IMR-90 (cell line): ENCODE measurements around the gene CACNB2. TPM values are rescaled to one million over a fixed set of nuclear protein-coding genes. Genes with fewer than 3 reads are reported as not detected.

Experiments
- ATAC-seq: fragments of 200-7000 bp; cut with Tn5 transposase; 2 replicates; pipeline ENCODE4 v1.9.1; 2020; ENCODE audit warnings: low read depth, mild to moderate bottlenecking, moderate library complexity
- BruUV-seq: library from RNA; stranded (reverse); fragments of 400-500 nt; replicated peaks from 2 replicates; lab custom pipeline; 2021; lab: Mats Ljungman, UMichigan
- CTCF ChIA-PET: fragments of 300-600 bp; formaldehyde crosslinking; extraction: SDS; loops from one replicate; lab custom pipeline; 2021; ENCODE audit warnings: antibody characterized with exemption; lab: Yijun Ruan, JAX
- POLR2A ChIA-PET: fragments of 300-600 bp; sonication (Branson Sonifier 250); formaldehyde crosslinking; loops from one replicate; lab custom pipeline; 2022; ENCODE audit warnings: antibody characterized with exemption; ENCODE audit not compliant: unreplicated experiment; lab: Charles Lee
- DNase-seq: peaks from one replicate; pipeline ENCODE4 v3.0.0; 2013
- H2AFZ ChIP-seq: replicated peaks from 2 replicates; pipeline ENCODE3; 2013; ENCODE audit warnings: low read length, mild to moderate bottlenecking; ENCODE audit not compliant: poor library complexity
- H2AK5ac ChIP-seq: 2 replicates; pipeline ENCODE4 v1.6.1; 2013; ENCODE audit warnings: low read depth, low read length, inconsistent platforms
- H2AK9ac ChIP-seq: replicated peaks from 2 replicates; pipeline ENCODE3; 2013; ENCODE audit warnings: mild to moderate bottlenecking, low read depth, low read length, moderate library complexity; ENCODE audit not compliant: poor library complexity
- H2BK120ac ChIP-seq: 2 replicates; pipeline ENCODE4 v1.6.1; 2013; ENCODE audit warnings: low read depth, low read length, inconsistent platforms
- H2BK15ac ChIP-seq: 3 replicates; pipeline ENCODE4 v1.6.1; 2013; ENCODE audit warnings: low read depth, low read length, inconsistent platforms
- H2BK20ac ChIP-seq: 2 replicates; pipeline ENCODE4 v1.6.1; 2013; ENCODE audit warnings: low read depth, mild to moderate bottlenecking, inconsistent platforms, low read length, moderate library complexity
- H2BK5ac ChIP-seq: 2 replicates; pipeline ENCODE4 v1.6.1; 2013; ENCODE audit warnings: mild to moderate bottlenecking, low read depth, low read length, inconsistent platforms; ENCODE audit not compliant: poor library complexity, severe bottlenecking
- H3K14ac ChIP-seq: replicated peaks from 2 replicates; pipeline ENCODE4 v1.6.1; 2013; ENCODE audit warnings: low read depth, low read length, inconsistent platforms
- H3K18ac ChIP-seq: 2 replicates; pipeline ENCODE4 v1.6.1; 2013; ENCODE audit warnings: low read depth, low read length, control low read depth
- H3K23ac ChIP-seq: 2 replicates; pipeline ENCODE4 v1.6.1; 2013; ENCODE audit warnings: low read depth, low read length, inconsistent platforms
- H3K27ac ChIP-seq: 2 replicates; pipeline ENCODE4 v1.5.1; 2013; ENCODE audit warnings: mild to moderate bottlenecking, control low read depth, low read length; ENCODE audit not compliant: insufficient read depth
- H3K27me3 ChIP-seq: 2 replicates; pipeline ENCODE4 v1.6.1; 2013; ENCODE audit warnings: low read length; ENCODE audit not compliant: control insufficient read depth, insufficient read depth
- H3K36me3 ChIP-seq: 2 replicates; pipeline ENCODE4 v1.6.1; 2013; ENCODE audit warnings: low read length, mixed read lengths; ENCODE audit not compliant: control insufficient read depth, insufficient read depth
- H3K4ac ChIP-seq: 2 replicates; pipeline ENCODE4 v1.6.1; 2013; ENCODE audit warnings: low read depth, low read length, inconsistent platforms
- H3K4me1 ChIP-seq: 2 replicates; pipeline ENCODE4 v1.6.1; 2013; ENCODE audit warnings: low read length, mixed read lengths; ENCODE audit not compliant: control insufficient read depth, insufficient read depth
- H3K4me2 ChIP-seq: 2 replicates; pipeline ENCODE4 v1.6.1; 2013; ENCODE audit warnings: low read depth, mild to moderate bottlenecking, control low read depth, low read length, moderate library complexity
- H3K4me3 ChIP-seq: 2 replicates; pipeline ENCODE4 v1.5.1; 2013; ENCODE audit warnings: low read depth, mild to moderate bottlenecking, control low read depth, low read length, moderate library complexity; ENCODE audit not compliant: insufficient read depth
- H3K56ac ChIP-seq: 2 replicates; pipeline ENCODE4 v1.6.1; 2013; ENCODE audit warnings: low read length, inconsistent platforms; ENCODE audit not compliant: insufficient read depth; ENCODE audit errors: extremely low read depth
- H3K79me1 ChIP-seq, 2 experiments: 2 replicates each; pipeline ENCODE4 v1.6.1; 2013; ENCODE audit warnings: low read length in 2 of 2, inconsistent platforms in 1 of 2, low read depth in 1 of 2
- H3K9ac ChIP-seq: 2 replicates; pipeline ENCODE4 v1.6.1; 2013; ENCODE audit warnings: low read depth, low read length, control low read depth
- H3K9me1 ChIP-seq: 2 replicates; pipeline ENCODE4 v1.6.1; 2013; ENCODE audit warnings: low read length, inconsistent platforms; ENCODE audit not compliant: insufficient read depth
- H3K9me3 ChIP-seq: 2 replicates; pipeline ENCODE4 v1.6.1; 2013; ENCODE audit warnings: low read length; ENCODE audit not compliant: control insufficient read depth, insufficient read depth
- H4K20me1 ChIP-seq: 2 replicates; pipeline ENCODE4 v1.6.1; 2013; ENCODE audit warnings: low read length, inconsistent platforms; ENCODE audit not compliant: insufficient read depth
- H4K5ac ChIP-seq: 2 replicates; pipeline ENCODE4 v1.6.1; 2013; ENCODE audit warnings: mild to moderate bottlenecking, low read depth, low read length, control low read depth
- H4K8ac ChIP-seq, 2 experiments: 2 replicates each; pipeline ENCODE4 v1.6.1; 2013; ENCODE audit warnings: low read depth in 2 of 2, low read length in 2 of 2, control low read depth in 1 of 2, inconsistent platforms in 1 of 2
- H4K91ac ChIP-seq: 2 replicates; pipeline ENCODE4 v1.6.1; 2013; ENCODE audit warnings: low read depth, low read length, inconsistent platforms; ENCODE audit not compliant: insufficient read depth
- FOS ChIP-seq: fragments of 150-350 bp; IDR thresholded peaks from 2 replicates; pipeline ENCODE4 v1.6.1; 2016; ENCODE audit warnings: low read depth, low read length
- MAZ ChIP-seq: IDR thresholded peaks from 2 replicates; pipeline ENCODE4 v1.6.1; 2012; ENCODE audit warnings: low read depth, mild to moderate bottlenecking, low read length, improper control_type of control experiment, moderate library complexity, borderline replicate concordance
- RFX5 ChIP-seq: IDR thresholded peaks from 2 replicates; pipeline ENCODE4 v1.8.0; 2012; ENCODE audit warnings: low read depth, mild to moderate bottlenecking, low read length, moderate library complexity
- WGBS, 2 experiments: methylation state at CpG; one replicate each; pipeline versions ENCODE4 v1.1.5 to v1.1.7; 2013; ENCODE audit warnings: missing lambda C conversion rate in 2 of 2; ENCODE audit not compliant: insufficient read length in 1 of 2; ENCODE audit errors: extremely low coverage in 2 of 2; 5-methylcytosine and 5-hydroxymethylcytosine counted together
- dilution Hi-C: fragments of 300-500 bp; cut with HindIII; formaldehyde crosslinking; loops from one replicate; pipeline ENCODE4 v1.14.3; 2018; ENCODE audit warnings: low sequenced_read_pairs; ENCODE audit not compliant: unreplicated experiment
- in situ Hi-C: fragments of 300-500 bp; cut with MboI; formaldehyde crosslinking; loops from 3 replicates; pipeline ENCODE4 v1.14.3; 2019; ENCODE audit warnings: low sequenced_read_pairs, inconsistent platforms, mixed read lengths
- intact Hi-C: fragments of 100-400 bp; cut with micrococcal nuclease; formaldehyde crosslinking; loops from 2 replicates; pipeline ENCODE4 v1.10.0; 2022
- polyA plus RNA-seq, 3 experiments: library from polyadenylated mRNA; depleted of rRNA; stranded (reverse); fragments of >200 nt; gene quantifications; 2 replicates each; pipeline ENCODE4 v1.2.3, GENCODE V29; 2012; ENCODE audit warnings: low replicate concordance in 1 of 3
- total RNA-seq: library from RNA; depleted of rRNA; stranded (reverse); fragments of >200 nt; gene quantifications from 2 replicates; pipeline ENCODE4 v1.2.3, GENCODE V29; 2012
- TF ChIP-seq, protein P1 (sequence below): conservative IDR thresholded peaks from 2 replicates; pipeline ENCODE4 v1.5.1; 2012; ENCODE audit warnings: mild to moderate bottlenecking, low read depth, low read length, improper control_type of control experiment

The CACNB2 gene
- total and polyA plus RNA-seq, 2 of the 4 experiments (the other 2 are of a cell fraction) = 0.36 TPM

DNA sequence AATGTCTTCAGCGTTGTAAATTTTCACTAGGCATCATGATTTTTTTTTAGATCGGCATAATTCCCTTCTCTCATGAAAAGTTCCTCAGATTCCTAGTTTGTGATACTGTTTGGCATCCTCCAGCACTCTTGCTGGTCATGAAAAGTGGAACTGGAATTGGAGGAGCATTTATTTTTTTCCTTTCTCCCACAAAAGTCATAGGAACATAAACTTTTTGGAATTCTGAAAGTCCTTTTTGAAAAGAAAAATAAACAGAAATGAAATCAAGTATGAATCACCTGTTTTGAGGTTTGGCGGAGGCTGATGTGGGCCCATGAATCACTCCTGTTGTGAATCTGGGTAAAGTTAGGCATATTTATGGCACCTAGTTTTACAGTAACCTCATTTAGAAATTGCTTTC lies 17.7 kb downstream of the CACNB2 start:
- Histone ChIP-seq H3K4ac (no peak overlapping the region), H4K91ac (no peak overlapping the region), H3K27ac (no peak overlapping the region), H3K23ac (no peak overlapping the region), H2BK20ac (no peak overlapping the region), H2AK9ac (no peak overlapping the region), H3K36me3 (no peaks in the 10 kb centered on the region; the same call in 1 of the 2 replicates), H2BK120ac (no peak overlapping the region), H2BK15ac (no peak overlapping the region), H3K56ac (no peak overlapping the region), H4K5ac (no peak overlapping the region), H4K8ac (no peak overlapping the region), H3K4me3 (no peak overlapping the region), H2BK5ac (peak overlapping the region; percentile 57), H3K9me3 (no peaks in the 10 kb centered on the region), H3K27me3 (no peaks in the 10 kb centered on the region), H3K4me2 (peak overlapping the region; percentile 77), H3K18ac (no peak overlapping the region), H2AK5ac (no peak overlapping the region), H2AFZ (no peak overlapping the region), H4K20me1 (no peaks in the 10 kb centered on the region), H3K14ac (no peak overlapping the region), H3K4me1 (peaks cover 4% of the 10 kb centered on the region), H3K9me1 (no peaks in the 10 kb centered on the region), H3K79me1 (no peaks in the 10 kb centered on the region), H3K9ac (no peak overlapping the region)
- no TSS peak for BruUV-seq
- no CpG with 5 or more reads among the region's 3 CpGs for WGBS, 2 experiments
- intact Hi-C loops = loop anchor here (5.0 kb wide), 1 partner anchor 49 kb away; no protein-coding TSS in a partner anchor
- TF ChIP-seq RFX5 = no peak
- TF ChIP-seq, protein P1, sequence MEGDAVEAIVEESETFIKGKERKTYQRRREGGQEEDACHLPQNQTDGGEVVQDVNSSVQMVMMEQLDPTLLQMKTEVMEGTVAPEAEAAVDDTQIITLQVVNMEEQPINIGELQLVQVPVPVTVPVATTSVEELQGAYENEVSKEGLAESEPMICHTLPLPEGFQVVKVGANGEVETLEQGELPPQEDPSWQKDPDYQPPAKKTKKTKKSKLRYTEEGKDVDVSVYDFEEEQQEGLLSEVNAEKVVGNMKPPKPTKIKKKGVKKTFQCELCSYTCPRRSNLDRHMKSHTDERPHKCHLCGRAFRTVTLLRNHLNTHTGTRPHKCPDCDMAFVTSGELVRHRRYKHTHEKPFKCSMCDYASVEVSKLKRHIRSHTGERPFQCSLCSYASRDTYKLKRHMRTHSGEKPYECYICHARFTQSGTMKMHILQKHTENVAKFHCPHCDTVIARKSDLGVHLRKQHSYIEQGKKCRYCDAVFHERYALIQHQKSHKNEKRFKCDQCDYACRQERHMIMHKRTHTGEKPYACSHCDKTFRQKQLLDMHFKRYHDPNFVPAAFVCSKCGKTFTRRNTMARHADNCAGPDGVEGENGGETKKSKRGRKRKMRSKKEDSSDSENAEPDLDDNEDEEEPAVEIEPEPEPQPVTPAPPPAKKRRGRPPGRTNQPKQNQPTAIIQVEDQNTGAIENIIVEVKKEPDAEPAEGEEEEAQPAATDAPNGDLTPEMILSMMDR = no peak
- TF ChIP-seq FOS = peak; percentile 70
- TF ChIP-seq MAZ = no peak
- ATAC-seq (peak; percentile 70), DNase-seq (peak; percentile 88)
- in situ Hi-C loops = no loop called here
- CTCF ChIA-PET = no interaction called here
- POLR2A ChIA-PET = no interaction called here
- dilution Hi-C loops = no loop called here
